Measurements from ENCODE around the gene RPGR. TPM values are rescaled to one million over a fixed set of nuclear protein-coding genes. Genes with fewer than 3 reads are reported as not detected.

RPGR gene
- 10 to 100 TPM in 1 of 6 experiments, 1 to 10 TPM in 5; 1.9 to 14.1 (median 3.6) TPM for total RNA-seq
- long read RNA-seq: 0 reads

- Histone ChIP-seq H3K4me3 (peak within 1 kb of the TSS; percentile 69 to 78 (median 76)), H3K27ac (peak within 1 kb of the TSS; percentile 66 to 76 (median 68)), H3K9me3 (no peaks in the 10 kb centered on the region), H3K4me1 (peaks cover 0 to 2% (median 0%) of the 10 kb centered on the region in 4 donors), H3K27me3 (no peaks in the 10 kb centered on the region), H3K36me3 (no peaks in the 10 kb centered on the region)
- DNase-seq (peak; percentile 94 to 96 (median 95)), ATAC-seq (peak; percentile 97 to 99 (median 98))
- TF ChIP-seq POLR2A (IDR thresholded peaks at IDR 0.05) (peak; percentile 62), CTCF (IDR thresholded peaks at IDR 0.05) (peak; percentile 73 to 88 (median 80))
- 34% methylated on average over 18 of the region's 67 CpGs for WGBS (ENCODE audit: insufficient coverage, low coverage, low lambda C conversion rate, missing lambda C conversion rate)
- intact Hi-C loops (cut with DNase I): no loop called here
Measured at GRCh38 chrX:38327007-38327774, at the start of gene RPGR. RPGR (minus strand) TSS chrX:38327509; CDS start chrX:38327367, 142 bp downstream.

- ATAC-seq: no peak
- peaks cover 0 to 3% of the 10 kb centered on the region in 2 donors for H3K27me3 ChIP-seq
- H3K27ac ChIP-seq: no peak overlapping the region
- H3K4me1 ChIP-seq: no peaks in the 10 kb centered on the region
- H3K4me3 ChIP-seq: no peak overlapping the region
- no peak for DNase-seq
- intact Hi-C loops (cut with DNase I): no loop called here
- no peaks in the 10 kb centered on the region for H3K9me3 ChIP-seq
- peaks cover 0 to 5% (median 0%) of the 10 kb centered on the region in 4 donors for H3K36me3 ChIP-seq
- WGBS (ENCODE audit: insufficient coverage, low coverage, low lambda C conversion rate, missing lambda C conversion rate): 18% methylated on average over 1 of the region's 1 CpG
- no peak for TF ChIP-seq POLR2A (IDR thresholded peaks at IDR 0.05)
- no peak for TF ChIP-seq CTCF (IDR thresholded peaks at IDR 0.05)
Measured at GRCh38 chrX:38376747-38377146, 49.4 kb upstream of the RPGR start.

- Histone ChIP-seq H3K36me3 (peaks cover 0 to 5% (median 0%) of the 10 kb centered on the region in 4 donors), H3K4me3 (no peak overlapping the region), H3K9me3 (no peaks in the 10 kb centered on the region), H3K27ac (no peak overlapping the region), H3K27me3 (peaks cover 0 to 3% of the 10 kb centered on the region in 2 donors), H3K4me1 (no peaks in the 10 kb centered on the region)
- intact Hi-C loops (cut with DNase I): no loop called here
- WGBS (ENCODE audit: insufficient coverage, low coverage, low lambda C conversion rate, missing lambda C conversion rate): 29% methylated on average over 1 of the region's 1 CpG
- peak; percentile 53 to 61 (median 55) for ATAC-seq
- peak; percentile 25 to 53 (median 47) for TF ChIP-seq CTCF (IDR thresholded peaks at IDR 0.05)
- TF ChIP-seq POLR2A (IDR thresholded peaks at IDR 0.05): no peak
- no peak for DNase-seq
Measured at GRCh38 chrX:38375891-38376290, 48.6 kb upstream of the RPGR start.

GRCh38 chrX:38374431-38374830 is 47.1 kb upstream of the RPGR start:
- H3K9me3 ChIP-seq: no peaks in the 10 kb centered on the region
- H3K4me3 ChIP-seq: no peak overlapping the region
- H3K36me3 ChIP-seq: peaks cover 0 to 10% (median 0%) of the 10 kb centered on the region in 4 donors
- ATAC-seq (no peak), DNase-seq (no peak)
- intact Hi-C loops (cut with DNase I): no loop called here
- H3K4me1 ChIP-seq: no peaks in the 10 kb centered on the region
- H3K27ac ChIP-seq: no peak overlapping the region
- no peak for TF ChIP-seq CTCF (IDR thresholded peaks at IDR 0.05)
- no peak for TF ChIP-seq POLR2A (IDR thresholded peaks at IDR 0.05)
- whole genome bisulfite sequencing (ENCODE audit: insufficient coverage, low coverage, low lambda C conversion rate, missing lambda C conversion rate): 71% methylated on average over 3 of the region's 3 CpGs
- peaks cover 0 to 3% of the 10 kb centered on the region in 2 donors for H3K27me3 ChIP-seq
